GF-D8 (cell line): ENCODE measurements around the gene LRMDA.
A peak's percentile ranks its signal among the peaks of the same experiment; 100 is the strongest.

ENCODE experiments used
- DNase-seq: peaks from one replicate; lab custom pipeline; 2025; lab: John Stamatoyannopoulos, UW

The LRMDA gene

GRCh38 chr10:76305930-76306615 lies 874.6 kb downstream of the LRMDA start:
- DNase-seq: no peak

DNA sequence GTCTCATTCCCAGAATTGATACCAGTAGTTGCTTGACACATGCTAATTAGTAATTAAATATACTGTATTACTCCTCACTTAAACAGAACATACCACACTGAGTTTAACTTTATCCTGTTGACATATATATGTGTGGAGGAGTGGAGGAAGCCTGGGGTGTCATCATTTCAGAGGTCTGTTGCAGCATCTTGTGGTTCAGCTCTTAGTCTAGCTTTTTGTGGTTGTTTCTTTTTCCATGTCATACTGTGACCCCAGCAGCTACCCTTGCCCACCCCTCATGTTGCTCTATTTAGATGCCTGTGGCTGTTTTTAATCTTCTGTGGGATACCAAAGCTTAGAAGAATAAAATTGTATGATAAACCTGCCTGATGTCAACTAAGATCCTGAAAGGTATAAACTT lies 875.4 kb downstream of the LRMDA start:
- peak; percentile 83 for DNase-seq

- no peak for DNase-seq
Measured at GRCh38 chr10:76309070-76309469, 877.6 kb downstream of the LRMDA start.

DNA sequence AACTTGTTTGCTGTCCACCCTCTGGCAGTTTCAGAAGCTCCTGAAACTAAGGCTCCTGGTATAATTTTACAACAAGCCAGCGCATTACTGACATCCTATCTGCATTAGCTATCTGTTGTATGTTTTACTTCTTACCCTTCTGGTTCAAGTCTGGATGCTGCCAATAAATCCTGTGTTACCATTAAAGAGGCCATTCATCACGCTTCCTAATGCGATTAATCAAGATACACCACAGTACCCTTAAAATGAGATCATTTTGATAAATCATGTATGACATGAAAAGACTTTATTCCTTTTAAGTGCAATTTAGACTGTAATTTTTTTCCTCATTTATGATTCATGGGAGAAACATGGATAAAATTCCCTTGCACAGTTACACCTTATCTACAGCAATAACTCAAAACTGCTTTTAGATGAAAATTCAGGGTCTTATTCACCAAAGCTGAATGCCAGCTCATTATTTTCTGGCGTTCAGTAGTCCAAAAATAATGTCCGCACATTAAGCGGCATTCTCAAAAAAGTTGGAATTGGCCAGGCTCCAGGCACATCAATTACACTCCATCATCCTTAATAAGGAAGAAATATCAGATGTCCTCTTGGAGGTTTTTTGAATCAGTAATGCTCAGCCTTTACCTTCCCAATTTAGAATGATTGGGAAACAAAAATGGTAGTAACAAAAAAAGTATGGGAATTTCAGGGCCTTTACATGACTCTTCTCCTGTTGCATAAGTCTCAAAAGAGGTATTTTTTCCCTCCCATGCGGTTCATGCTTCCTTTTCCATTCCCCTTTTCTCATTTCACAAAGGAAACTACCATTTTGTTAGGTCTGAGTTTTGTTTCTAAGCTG lies 878.5 kb downstream of the LRMDA start:
- DNase-seq: no peak

- no peak for DNase-seq
Measured at GRCh38 chr10:76310588-76311080, 879.2 kb downstream of the LRMDA start.

DNA sequence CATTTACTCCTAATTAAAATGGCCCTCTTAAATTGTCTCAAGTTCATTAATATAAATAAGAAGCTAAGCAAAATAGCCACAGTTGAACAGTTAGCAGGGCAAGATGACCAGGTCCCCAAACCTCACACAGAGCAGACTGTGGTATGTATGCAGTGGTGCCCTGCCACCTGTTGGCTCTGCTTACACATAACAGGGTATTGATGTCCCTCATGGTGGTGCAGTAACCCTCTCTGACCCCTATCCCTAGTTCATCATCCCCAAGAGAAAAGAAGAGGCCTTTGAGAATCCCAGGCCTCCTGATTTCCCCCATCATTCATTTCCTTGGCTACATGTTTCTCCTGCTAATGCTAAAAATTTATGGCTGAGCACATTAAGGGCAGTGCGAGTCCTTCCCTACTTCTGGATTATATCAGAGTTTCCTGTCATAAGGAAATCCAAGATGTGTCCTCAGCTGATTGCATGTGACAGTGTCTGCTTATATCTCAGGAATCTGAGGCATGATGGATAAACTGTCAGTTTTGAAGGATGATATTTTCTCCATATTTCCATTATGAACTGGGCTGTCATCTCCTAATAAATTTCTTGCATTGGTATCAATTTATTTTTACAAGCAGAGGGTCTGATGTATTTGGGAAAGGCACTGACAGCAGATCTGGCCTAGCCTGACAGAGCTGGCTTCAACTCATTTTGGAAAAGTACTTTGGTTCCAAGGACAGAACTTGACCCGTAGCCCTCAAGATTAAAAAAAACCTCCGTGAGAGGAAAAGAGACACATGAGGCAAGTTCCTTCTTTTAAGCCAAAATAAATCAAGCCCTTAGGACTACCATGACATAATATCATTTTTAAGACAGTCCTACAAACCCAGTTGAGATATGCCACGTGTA lies 880.6 kb downstream of the LRMDA start:
- peak; percentile 11 for DNase-seq

GRCh38 chr10:76315240-76315639 lies 883.8 kb downstream of the LRMDA start:
- DNase-seq: no peak

GRCh38 chr10:76316234-76316633 lies 884.8 kb downstream of the LRMDA start:
- no peak for DNase-seq

- no peak for DNase-seq
Measured at GRCh38 chr10:76317078-76317477, 885.7 kb downstream of the LRMDA start.

DNA sequence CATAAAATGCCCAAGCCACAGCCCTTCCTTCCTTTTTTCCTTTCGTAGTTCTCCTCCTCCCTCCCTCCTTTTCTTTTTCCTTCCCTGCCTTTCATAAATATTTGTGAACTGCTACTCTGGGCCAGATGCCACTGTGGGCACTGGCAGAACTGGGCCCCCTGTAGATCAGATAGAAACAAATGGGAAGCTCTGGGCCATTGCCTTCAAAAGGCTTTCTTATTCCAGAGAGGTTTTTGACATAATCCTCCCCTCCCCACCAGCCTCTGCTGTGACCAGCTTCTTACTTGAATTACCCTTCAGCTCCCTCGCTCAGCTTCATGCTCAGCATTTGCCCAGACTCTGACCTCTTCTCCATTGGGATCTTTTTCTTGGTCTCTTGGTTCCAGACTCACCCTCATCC lies 886.8 kb downstream of the LRMDA start:
- peak; percentile 10 for DNase-seq

DNA sequence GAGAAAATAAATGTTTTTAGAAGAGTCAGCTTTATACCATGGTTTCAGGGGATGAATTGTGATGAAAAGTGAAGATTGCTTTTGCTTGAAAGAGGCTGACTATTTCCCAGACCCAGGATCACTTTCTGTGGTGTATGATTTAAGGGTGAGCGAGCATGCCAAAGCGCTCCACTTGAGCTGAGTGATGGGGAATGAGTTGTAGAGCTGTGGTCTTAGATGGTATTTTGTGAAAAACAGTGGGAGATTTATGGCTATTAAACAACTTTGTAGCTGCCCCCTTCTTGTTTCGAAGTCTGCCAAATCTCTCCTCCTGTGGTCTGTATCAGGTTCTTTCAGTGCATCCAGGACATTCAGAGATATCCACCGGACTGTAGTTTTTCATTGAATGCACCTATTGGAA lies 888.2 kb downstream of the LRMDA start:
- no peak for DNase-seq

DNA sequence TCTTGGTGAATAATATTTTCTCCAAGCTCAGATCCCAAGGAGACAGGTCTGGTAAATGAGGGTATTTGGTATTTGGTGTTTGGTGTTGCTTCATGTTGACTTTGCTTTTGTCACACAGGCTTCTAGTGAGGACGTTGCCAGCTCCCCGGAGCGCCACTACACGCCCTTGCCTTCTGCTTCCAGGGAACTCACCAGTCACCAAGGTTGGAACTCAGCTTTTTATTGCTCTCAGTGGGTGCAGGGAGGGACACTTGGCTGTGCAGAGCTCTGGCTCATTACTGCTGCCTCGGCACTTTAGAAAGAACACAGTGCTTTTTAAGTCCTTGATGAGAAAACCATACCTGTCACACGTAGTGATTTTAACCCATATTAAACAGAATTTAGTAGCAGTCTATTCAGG lies 892.9 kb downstream of the LRMDA start:
- DNase-seq: no peak

GRCh38 chr10:76327441-76327840 lies 896.0 kb downstream of the LRMDA start:
- no peak for DNase-seq

DNA sequence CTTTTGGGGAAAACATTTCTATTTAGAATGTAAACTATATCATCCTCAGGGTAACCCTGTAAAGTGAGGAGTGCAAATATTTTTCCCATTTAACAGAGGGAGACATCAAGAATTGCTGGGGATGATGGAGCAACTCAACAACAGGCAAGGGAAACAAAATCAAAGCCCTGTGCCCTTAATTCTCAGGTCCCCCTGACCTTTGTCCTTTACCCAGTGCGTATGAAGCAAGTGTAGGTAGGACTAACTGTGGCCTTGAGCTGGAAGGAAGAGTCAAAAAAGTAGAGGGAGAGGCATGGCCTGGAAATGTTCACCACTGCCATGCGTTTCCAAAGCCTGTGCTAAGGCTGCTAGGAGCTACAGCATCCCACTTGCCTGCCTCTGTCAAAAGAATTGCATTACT lies 896.9 kb downstream of the LRMDA start:
- DNase-seq: no peak

- no peak for DNase-seq
Measured at GRCh38 chr10:76329891-76330575, 898.6 kb downstream of the LRMDA start.

GRCh38 chr10:76331742-76332141 lies 900.3 kb downstream of the LRMDA start:
- DNase-seq: no peak

- DNase-seq: no peak
Measured at GRCh38 chr10:76333326-76333725, 901.9 kb downstream of the LRMDA start.

GRCh38 chr10:76333796-76334195 lies 902.4 kb downstream of the LRMDA start:
- no peak for DNase-seq

GRCh38 chr10:76334255-76334654 lies 902.8 kb downstream of the LRMDA start:
- DNase-seq: no peak

- no peak for DNase-seq
Measured at GRCh38 chr10:76336213-76336963, 905.0 kb downstream of the LRMDA start.

DNA sequence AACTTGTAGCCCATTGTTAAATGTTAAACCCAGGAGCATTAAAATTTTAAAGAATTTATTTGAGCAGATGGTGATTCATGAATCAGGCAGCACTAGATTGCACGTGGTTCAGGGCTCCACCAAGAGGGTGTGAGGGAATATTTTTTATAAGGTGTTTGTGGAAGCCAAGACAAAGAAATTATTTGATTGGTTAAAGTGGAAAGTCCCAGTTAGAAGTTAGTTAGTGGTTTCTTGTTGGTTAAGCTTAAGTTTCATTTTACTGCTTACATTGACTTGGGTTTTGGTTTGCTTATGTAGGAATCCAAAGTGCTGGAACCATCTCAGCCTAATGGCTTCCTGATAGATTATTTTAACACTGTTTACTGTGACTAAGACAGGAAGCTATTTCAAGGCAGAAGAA lies 906.2 kb downstream of the LRMDA start:
- no peak for DNase-seq
